Skeletal muscle satellite cell (primary cell): ENCODE results near the gene C5AR1. TPM values are rescaled to one million over a fixed set of nuclear protein-coding genes. Genes with fewer than 3 reads are reported as not detected.
"Not testable (repeated sequence)": the region's sequence is repeated elsewhere in the genome, so short reads cannot be mapped to it uniquely, and the experiment has no call there.

Experiments used
- H3K27me3 ChIP-seq: 2 replicates; pipeline ENCODE4 v1.7.0; 2013; ENCODE audit warnings: low read length; ENCODE audit not compliant: control insufficient read depth, insufficient read depth
- H3K36me3 ChIP-seq: 2 replicates; pipeline ENCODE4 v1.7.0; 2013; ENCODE audit warnings: mild to moderate bottlenecking, control low read depth, low read length; ENCODE audit not compliant: insufficient read depth
- H3K4me1 ChIP-seq: 2 replicates; pipeline ENCODE4 v1.7.0; 2013; ENCODE audit warnings: low read length; ENCODE audit not compliant: control insufficient read depth, insufficient read depth
- H3K4me2 ChIP-seq: 2 replicates; pipeline ENCODE4 v1.7.0; 2013; ENCODE audit warnings: mild to moderate bottlenecking, low read length
- H3K4me3 ChIP-seq: 2 replicates; pipeline ENCODE4 v1.7.0; 2013; ENCODE audit warnings: low read length
- H3K9ac ChIP-seq: 2 replicates; pipeline ENCODE4 v1.7.0; 2013; ENCODE audit warnings: mild to moderate bottlenecking, low read depth, low read length, moderate library complexity
- H3K9me3 ChIP-seq: replicated peaks from 2 replicates; pipeline ENCODE4 v1.7.0; 2013; ENCODE audit warnings: mild to moderate bottlenecking, control low read depth, low read length
- total RNA-seq: library from RNA; depleted of rRNA; stranded (reverse); fragments of >200 nt; gene quantifications from 2 replicates; pipeline ENCODE4 v1.2.3, GENCODE V29; 2012; rRNA removed

C5AR1 gene
- under 0.01 TPM in 1 of 2 replicates, not detected in the other for total RNA-seq

DNA sequence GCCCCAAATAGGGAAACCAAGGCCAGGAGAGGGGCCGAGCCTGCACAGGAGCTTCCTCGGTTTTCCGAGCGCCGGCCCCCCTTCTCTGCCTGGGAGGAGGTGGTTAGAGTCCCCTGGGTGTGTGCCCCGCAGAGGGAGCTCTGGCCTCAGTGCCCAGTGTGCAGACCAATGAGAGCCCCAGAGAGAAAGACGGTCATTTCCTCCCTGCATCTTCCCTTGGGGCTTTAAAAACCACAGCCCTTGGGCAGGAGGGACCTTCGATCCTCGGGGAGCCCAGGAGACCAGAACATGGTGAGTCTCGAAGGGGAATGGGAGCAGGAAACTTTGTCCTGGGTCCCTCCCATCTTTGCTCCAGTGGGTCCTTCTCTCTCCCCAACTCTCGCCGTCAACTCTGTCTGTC, at the start of gene C5AR1:
C5AR1 (plus strand) TSS at position 254 of the 400 bp plus-strand sequence; CDS start at position 289, 35 bp downstream.
- Histone ChIP-seq H3K4me2 (no peak within 1 kb of the TSS), H3K9me3 (no peaks in the 10 kb centered on the region), H3K4me3 (no peak within 1 kb of the TSS), H3K27me3 (no peaks in the 10 kb centered on the region), H3K36me3 (no peaks in the 10 kb centered on the region), H3K9ac (no peak within 1 kb of the TSS), H3K4me1 (peaks cover 16% of the 10 kb centered on the region)

DNA sequence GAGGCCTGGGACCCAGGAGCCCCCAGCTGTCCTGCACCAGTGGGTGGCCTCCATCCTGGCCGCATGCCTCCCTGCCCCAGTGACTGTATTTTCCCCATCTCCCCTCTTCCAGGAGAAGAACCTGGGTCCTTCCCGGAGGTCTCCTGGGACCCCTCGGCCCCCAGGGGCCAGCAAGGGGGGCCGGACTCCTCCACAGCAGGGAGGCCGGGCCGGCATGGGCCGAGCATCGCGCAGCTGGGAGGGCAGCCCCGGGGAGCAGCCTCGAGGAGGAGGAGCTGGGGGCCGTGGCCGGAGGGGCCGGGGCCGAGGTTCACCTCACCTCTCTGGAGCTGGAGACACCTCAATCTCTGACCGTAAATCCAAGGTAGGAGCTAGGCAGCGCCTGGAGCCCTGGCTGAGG, 49.2 kb upstream of the C5AR1 start:
- H3K4me1 ChIP-seq: peaks cover 15% of the 10 kb centered on the region
- H3K9me3 ChIP-seq: no peaks in the 10 kb centered on the region
- no peaks in the 10 kb centered on the region for H3K27me3 ChIP-seq
- H3K9ac ChIP-seq: no peak overlapping the region
- no peak overlapping the region for H3K4me2 ChIP-seq
- H3K36me3 ChIP-seq: peaks cover 34% of the 10 kb centered on the region
- no peak overlapping the region for H3K4me3 ChIP-seq

DNA sequence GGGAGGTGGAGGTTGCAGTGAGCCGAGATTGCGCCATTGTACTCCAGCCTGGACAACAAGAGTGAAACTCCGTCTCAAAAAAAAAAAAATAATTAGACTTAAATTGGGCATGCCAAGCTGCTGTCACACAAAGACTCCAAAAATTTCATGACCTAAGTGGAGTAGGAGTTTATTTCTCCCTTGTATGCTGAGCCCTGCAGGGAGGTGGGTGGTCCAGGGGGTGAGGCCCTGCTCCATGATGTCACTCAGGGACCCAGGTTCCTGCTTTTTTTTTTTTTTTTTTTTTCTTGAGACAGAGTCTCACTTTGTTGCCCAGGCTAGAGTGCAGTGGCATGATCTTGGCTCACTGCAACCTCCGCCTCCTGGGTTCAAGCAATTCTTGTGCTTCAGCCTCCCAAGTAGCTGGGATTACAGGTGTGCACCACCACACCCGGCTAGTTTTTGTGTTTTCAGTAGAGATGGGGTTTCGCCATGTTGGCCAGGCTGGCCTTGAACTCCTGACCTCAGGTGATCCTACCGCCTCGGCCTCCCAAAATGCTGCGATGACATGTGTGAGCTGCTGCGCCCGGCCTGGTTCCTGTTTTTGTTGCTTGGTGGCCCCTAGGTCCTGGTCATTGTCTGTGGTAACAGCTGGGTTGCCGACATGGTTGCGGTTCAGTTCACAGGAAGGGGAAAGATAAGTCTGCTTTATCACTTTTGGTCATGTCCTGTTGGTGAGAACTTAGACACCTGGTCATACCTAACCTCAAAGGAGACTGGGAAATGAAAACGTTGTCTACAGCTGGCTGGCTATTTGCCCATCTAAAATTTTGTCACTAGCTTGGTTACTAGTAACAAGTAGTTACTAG, 47.5 kb upstream of the C5AR1 start:
- not testable (repeated sequence) for H3K4me3 ChIP-seq, H3K9me3 ChIP-seq, H3K4me2 ChIP-seq, H3K9ac ChIP-seq, H3K27me3 ChIP-seq
- H3K36me3 ChIP-seq: peaks cover 42% of the 10 kb centered on the region
- peaks cover 16% of the 10 kb centered on the region for H3K4me1 ChIP-seq

DNA sequence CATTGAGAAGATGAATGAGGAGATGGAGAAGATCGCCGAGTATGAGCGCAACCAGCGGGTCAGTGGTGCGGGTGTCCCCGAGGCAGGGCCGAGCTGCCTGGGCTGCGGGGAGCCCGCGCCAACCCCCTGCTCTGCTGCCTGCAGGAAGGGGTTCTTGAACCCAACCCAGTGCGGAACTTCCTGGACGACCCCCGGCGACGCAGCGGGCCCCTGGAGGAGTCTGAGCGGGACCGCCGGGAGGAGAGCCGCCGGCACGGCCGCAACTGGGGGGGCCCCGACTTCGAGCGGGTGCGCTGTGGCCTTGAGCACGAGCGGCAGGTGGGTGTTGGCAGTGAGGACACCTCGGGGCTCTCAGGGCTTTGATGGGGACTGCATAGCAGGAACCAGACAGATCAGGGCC, 45.0 kb upstream of the C5AR1 start:
- no peak overlapping the region for H3K9ac ChIP-seq
- no peaks in the 10 kb centered on the region for H3K9me3 ChIP-seq
- H3K4me2 ChIP-seq: no peak overlapping the region
- no peaks in the 10 kb centered on the region for H3K27me3 ChIP-seq
- no peak overlapping the region for H3K4me3 ChIP-seq
- H3K4me1 ChIP-seq: peaks cover 5% of the 10 kb centered on the region
- H3K36me3 ChIP-seq: peaks cover 35% of the 10 kb centered on the region

DNA sequence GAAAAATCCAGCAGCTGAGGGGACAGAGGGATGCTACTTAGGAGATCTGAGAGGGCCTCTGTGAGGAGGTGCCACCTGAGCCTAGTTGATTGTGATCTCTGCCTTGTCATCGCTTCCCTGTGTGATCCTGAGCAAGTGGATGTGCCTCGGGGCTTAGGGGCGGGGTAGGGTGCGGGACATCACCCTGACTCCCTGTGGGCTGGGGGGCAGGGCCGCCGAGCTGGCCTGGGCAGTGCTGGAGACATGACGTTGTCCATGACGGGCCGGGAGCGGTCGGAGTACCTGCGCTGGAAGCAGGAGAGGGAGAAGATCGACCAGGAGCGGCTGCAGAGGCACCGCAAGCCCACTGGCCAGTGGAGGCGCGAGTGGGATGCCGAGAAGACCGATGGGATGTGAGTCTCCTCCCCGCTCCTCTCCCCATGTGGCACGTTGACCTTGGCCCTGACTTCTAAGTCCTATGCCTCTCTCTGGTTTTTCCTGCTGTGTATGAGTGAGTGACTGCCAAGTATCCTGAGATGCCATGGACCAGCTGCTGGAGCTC, 43.2 kb upstream of the C5AR1 start:
- Histone ChIP-seq H3K4me3 (no peak overlapping the region), H3K4me2 (no peak overlapping the region), H3K27me3 (no peaks in the 10 kb centered on the region), H3K9me3 (no peaks in the 10 kb centered on the region), H3K9ac (no peak overlapping the region), H3K36me3 (peaks cover 41% of the 10 kb centered on the region), H3K4me1 (peaks cover 5% of the 10 kb centered on the region)

DNA sequence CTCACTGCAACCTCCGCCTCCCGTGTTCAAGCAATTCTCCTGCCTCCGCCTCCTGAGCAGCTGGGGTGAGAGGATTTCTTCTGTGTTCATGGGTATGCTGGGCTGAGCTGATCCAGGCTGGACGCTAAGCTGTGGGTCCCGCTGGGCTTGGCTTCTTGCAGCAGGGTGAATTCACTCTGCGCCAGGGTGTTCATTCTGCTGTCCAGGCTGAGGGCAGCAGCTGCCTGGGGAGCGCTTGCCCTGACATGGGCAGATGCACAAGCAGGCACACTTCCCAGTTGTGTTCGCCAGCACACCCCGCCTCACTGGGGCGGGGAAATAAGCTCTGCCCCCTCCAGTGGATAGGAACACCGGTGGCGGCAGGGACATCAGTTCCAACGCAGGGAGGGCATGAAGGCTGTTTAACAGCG, 42.3 kb upstream of the C5AR1 start:
- Histone ChIP-seq H3K4me2 (no peak overlapping the region), H3K36me3 (peaks cover 41% of the 10 kb centered on the region), H3K4me1 (peaks cover 5% of the 10 kb centered on the region), H3K27me3 (no peaks in the 10 kb centered on the region), H3K9me3 (no peaks in the 10 kb centered on the region), H3K4me3 (no peak overlapping the region), H3K9ac (no peak overlapping the region)

DNA sequence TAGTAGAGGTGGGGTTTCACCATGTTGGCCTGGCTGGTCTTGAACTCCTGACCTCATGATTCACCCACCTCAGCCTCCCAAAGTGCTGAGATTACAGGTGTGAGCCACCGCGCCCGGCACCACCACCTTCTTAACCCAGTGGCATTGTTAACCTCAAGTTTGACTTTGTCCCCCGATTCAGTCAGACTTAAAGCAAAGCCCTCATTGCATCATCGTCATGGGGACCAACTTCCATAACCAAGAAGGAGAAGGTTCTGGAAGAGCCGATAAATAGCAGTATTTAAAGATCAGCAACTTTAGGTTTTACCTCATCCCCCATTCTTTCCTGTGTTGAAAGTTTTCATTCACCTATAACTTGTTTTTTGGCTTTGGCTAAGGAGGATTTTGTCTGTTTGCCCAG, 41.6 kb upstream of the C5AR1 start:
- no peak overlapping the region for H3K9ac ChIP-seq

DNA sequence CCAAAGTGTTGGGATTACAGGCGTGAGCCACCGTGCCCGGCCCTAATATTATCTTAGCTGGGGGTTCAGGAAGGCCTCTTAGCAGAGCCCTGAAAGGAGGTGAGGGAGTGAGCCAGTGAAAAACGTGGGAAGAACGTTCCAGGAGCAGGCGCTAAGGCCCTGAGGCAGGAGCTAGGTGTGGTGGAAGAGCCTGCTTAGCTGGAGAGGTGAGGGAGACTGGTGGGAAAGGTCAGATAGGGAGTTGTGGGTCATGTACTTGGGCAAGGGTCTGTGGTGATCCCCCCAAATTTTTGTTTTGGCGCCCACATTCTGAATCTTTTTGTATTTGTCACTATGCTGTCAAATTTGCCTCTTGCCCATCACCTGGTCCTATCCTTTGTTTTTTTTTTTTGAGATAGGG, 40.1 kb upstream of the C5AR1 start:
- no peak overlapping the region for H3K9ac ChIP-seq
- no peaks in the 10 kb centered on the region for H3K27me3 ChIP-seq
- peaks cover 37% of the 10 kb centered on the region for H3K36me3 ChIP-seq
- peaks cover 22% of the 10 kb centered on the region for H3K4me1 ChIP-seq
- H3K4me2 ChIP-seq: no peak overlapping the region
- H3K9me3 ChIP-seq: no peaks in the 10 kb centered on the region
- no peak overlapping the region for H3K4me3 ChIP-seq

More for the DNA sequence above, 41.6 kb upstream of the C5AR1 start:
- Histone ChIP-seq H3K4me3 (no peak overlapping the region), H3K36me3 (peaks cover 41% of the 10 kb centered on the region), H3K4me1 (peaks cover 11% of the 10 kb centered on the region), H3K4me2 (no peak overlapping the region), H3K9me3 (no peaks in the 10 kb centered on the region), H3K27me3 (no peaks in the 10 kb centered on the region)

DNA sequence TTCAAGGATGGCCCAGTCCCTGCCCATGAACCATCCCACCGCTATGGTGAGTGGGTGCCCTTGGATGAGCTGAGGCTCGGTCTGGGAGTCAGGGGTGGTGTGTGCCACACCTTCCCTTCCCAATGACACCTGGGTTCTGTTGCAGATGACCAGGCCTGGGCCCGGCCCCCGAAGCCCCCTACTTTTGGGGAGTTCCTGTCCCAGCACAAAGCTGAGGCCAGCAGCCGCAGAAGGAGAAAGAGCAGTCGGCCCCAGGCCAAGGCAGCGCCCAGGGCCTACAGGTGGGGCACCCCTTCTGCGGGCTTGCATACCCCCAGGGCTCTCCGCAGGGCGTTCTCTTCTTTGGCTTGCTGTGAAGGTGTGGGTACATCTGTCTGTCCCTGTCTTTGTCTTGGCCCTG, 39.3 kb upstream of the C5AR1 start:
- no peaks in the 10 kb centered on the region for H3K27me3 ChIP-seq
- peaks cover 29% of the 10 kb centered on the region for H3K4me1 ChIP-seq
- H3K4me3 ChIP-seq: no peak overlapping the region
- no peaks in the 10 kb centered on the region for H3K9me3 ChIP-seq
- no peak overlapping the region for H3K9ac ChIP-seq
- no peak overlapping the region for H3K4me2 ChIP-seq
- peaks cover 31% of the 10 kb centered on the region for H3K36me3 ChIP-seq

DNA sequence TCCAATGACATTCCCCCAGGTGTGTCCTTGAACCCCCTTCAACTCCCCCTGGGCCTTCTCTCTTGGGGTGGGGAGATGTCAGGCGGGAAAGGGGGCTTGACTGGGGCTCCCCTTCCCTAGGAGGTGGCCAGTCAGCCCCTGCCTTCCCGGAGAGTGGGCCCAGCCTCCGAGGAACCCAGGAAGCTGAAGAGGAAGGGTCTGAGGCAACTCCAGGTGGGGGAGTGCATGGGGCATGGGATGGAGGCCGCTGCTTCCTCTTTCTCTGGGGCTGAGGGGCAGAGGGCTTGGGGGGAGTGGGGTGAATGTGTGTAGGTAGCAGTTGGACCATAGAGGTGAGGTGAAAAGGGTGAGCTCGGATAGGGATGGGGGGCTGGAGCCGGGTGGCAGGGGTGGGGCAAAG, 37.7 kb upstream of the C5AR1 start:
- H3K27me3 ChIP-seq: no peaks in the 10 kb centered on the region
- peaks cover 21% of the 10 kb centered on the region for H3K36me3 ChIP-seq
- H3K4me3 ChIP-seq: no peak overlapping the region
- H3K9me3 ChIP-seq: no peaks in the 10 kb centered on the region
- no peak overlapping the region for H3K4me2 ChIP-seq
- H3K9ac ChIP-seq: no peak overlapping the region
- H3K4me1 ChIP-seq: peaks cover 39% of the 10 kb centered on the region

DNA sequence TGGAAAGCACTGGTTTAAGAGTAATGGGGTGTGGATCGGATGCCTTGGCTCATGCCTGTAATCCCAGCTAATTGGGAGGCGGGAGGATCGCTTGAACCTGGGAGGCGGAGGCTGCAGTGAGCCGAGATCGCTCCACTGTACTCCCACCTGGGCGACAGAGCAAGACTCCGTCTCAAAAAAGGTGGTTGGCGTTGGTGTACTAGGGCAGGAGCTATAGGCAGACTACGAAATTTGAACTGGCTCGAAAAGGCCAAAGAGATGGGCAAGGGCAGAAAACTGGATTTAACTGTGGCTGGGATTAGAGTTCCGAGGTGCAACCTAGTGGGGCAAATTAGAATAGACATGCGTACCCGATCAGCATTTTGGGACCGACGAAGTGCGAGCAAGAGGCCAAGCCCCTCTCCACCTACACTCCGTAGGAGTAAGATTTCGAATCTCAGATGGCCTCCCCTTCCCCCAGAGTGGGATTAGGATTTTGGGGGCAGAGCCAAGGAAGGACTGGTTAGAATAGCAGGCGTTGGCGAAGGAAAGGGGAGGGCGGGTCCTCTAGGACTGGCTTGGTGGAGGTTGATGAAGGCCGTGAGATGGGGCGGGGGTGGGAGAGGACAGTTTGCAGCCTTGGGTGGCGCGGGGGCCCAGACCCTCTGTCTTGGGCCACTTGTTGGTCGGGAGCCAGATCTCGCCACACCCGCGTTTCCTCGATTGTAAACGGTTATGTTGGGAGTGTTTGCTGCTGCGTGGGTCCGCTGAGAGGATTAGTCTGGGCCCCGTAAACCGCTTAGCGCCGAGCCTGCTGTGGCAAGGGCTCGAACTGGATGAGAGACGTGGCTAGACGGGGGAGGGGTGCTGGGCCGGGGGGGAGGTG, 37.0 kb upstream of the C5AR1 start:
- Histone ChIP-seq H3K36me3 (peaks cover 21% of the 10 kb centered on the region), H3K9me3 (no peaks in the 10 kb centered on the region), H3K4me2 (peak overlapping the region; percentile 98), H3K4me3 (peak overlapping the region; percentile 79), H3K9ac (peak overlapping the region; percentile 94), H3K4me1 (peaks cover 34% of the 10 kb centered on the region), H3K27me3 (no peaks in the 10 kb centered on the region)
